ENCODE results near the gene HIP1R.

The HIP1R gene

GRCh38 chr12:122860854-122861586, 25.8 kb downstream of the HIP1R start:
- DNase-seq (ENCODE audit: low read depth in 2 of 2), result no peak

- DNase-seq (ENCODE audit: low read depth in 2 of 2), result no peak
These were observed 26.3 kb downstream of the HIP1R start for GRCh38 chr12:122861587-122861970.

GRCh38 chr12:122862110-122862634, 26.9 kb downstream of the HIP1R start:
- DNase-seq (ENCODE audit: low read depth in 2 of 2), result no peak

DNA sequence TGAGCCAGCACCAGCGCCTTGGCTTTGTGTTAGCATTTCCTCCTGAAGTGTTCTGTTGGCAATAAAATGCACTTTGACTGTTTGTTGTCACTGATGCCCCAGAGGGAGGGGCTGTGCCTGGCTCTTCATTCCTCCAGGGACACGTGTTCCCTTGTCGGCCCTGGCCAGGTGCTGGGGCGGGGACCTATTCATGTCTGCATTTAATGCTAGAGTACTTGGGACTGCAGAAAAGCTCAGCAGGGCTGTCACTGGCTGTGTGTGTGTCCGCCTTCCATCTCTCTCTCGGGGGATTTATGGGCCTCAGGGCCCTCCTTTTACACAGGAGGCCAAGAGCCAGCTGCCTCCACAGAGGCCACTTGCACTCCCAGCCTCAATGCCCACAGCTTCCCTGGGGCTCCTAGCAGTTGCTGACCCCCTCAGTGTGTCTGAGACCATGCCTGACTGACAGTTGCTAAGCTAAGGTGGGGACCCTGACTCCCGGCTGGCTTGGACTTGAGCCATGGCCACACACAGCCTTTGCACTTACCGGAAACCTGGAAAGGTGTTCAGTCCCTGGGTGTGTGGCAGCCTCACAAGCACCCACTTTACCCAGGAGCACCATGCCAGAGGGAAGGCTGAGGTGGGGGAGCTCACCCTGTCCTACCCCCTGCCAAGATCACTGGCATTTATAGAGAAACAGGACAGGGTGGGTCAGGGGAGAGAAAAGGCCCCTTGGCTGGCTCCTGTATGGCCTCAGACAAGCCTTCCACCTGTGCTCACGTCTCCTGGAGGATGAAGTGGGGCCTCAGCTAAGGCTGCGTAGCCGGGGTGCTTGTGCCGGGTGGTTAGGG, 27.8 kb downstream of the HIP1R start:
- DNase-seq (ENCODE audit: low read depth in 2 of 2), result no peak

GRCh38 chr12:122864894-122865253, 29.6 kb downstream of the HIP1R start:
- no peak for DNase-seq (ENCODE audit: low read depth in 2 of 2)

GRCh38 chr12:122865268-122866231, 30.3 kb downstream of the HIP1R start:
- no peak for DNase-seq (ENCODE audit: low read depth in 2 of 2)

DNA sequence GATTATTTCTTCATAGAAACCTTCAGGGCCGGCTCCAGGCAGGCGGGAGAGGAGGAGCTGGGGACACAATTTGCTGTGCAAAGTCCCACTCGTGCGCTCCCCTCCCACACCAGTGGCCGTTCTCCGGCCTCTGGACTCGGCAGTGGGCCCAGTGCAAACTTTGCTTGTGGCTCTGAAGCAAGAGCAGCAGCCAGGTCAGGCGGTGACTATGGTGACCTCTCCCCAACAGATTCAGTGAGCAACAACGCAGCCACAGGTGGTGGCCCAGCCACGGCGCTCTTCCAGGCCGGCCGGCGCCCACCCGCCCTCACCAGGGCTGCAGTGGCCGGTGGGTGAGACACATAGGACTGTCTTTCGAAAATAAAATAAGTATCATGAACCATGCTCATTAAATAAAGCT, 31.1 kb downstream of the HIP1R start:
- DNase-seq (ENCODE audit: low read depth in 2 of 2), result no peak

- DNase-seq (ENCODE audit: low read depth in 2 of 2), result no peak
These were observed 31.8 kb downstream of the HIP1R start for GRCh38 chr12:122866950-122867607.

DNA sequence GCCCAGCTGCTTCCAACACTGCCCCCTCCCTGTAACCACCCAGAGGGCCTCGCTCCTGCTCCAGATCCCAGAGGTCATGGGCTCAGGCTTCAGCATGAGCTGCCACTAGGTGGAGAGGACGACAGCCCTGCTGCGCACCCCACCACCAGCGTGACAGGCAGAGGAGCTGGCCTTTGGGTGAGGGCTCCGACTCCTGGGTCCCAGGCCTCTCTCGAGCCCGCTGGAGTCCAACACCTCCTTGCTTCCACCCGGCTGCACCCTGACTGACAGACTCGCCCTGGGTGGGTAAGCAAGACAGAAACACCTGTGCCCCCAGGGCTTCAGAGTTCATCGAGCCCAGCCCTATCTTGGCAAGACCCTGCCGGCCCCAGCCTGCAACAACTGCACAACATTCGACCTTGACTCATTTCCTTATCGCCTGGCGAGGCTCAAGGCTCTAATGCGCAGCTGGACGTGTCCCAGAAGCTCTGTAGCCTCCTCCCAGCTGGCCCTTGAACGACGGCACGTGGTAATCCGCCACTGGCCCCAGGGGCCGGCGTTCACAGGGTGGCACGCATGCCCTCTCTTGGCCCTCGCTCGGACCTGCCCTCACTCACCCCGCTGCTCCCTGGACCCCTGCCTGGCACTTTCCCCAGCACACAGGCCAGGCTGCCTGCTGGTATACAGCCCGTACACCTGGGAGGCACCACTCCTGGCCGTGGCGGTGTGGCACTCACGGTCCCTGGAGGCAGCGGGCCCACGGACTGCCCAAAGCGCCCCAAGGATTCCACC, 32.6 kb downstream of the HIP1R start:
- DNase-seq (ENCODE audit: low read depth in 2 of 2), result no peak

DNA sequence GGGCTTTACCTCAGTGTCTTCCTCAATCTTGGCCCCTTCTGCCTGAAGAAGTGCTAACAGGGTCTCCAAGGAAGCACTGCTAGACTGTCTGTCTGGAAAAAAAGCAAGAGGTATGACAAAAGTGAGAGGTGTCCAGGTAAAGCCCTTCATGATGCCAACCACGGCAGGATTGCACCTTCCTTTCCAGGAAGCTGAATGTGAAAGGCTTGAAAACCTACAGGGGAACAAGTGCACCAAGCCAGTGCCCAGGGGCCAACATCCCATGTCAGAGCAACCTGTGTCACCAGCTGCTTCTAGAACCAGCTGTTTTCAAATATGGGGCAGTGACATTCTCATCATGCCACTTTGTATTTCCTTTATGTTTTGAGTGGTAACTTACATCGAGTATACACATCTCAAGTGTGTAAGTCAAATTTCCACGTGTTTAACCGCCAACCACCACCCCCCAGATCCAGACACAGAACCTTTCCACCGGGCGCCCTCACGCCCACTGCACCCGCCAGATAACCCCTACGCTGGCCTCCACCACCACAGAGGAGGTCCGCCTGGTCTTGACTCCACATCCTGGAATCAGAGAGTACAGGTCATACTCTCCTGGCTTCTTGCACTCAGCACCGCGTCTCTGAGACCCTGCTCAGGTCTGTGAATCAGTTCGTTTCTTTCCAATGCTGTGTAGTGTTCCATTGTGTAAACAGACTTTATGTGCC, 33.4 kb downstream of the HIP1R start:
- no peak for DNase-seq (ENCODE audit: low read depth in 2 of 2)

GRCh38 chr12:122869207-122869973, 34.1 kb downstream of the HIP1R start:
- no peak for DNase-seq (ENCODE audit: low read depth in 2 of 2)

GRCh38 chr12:122870163-122870842, 35.0 kb downstream of the HIP1R start:
- no peak for DNase-seq (ENCODE audit: low read depth in 2 of 2)

DNA sequence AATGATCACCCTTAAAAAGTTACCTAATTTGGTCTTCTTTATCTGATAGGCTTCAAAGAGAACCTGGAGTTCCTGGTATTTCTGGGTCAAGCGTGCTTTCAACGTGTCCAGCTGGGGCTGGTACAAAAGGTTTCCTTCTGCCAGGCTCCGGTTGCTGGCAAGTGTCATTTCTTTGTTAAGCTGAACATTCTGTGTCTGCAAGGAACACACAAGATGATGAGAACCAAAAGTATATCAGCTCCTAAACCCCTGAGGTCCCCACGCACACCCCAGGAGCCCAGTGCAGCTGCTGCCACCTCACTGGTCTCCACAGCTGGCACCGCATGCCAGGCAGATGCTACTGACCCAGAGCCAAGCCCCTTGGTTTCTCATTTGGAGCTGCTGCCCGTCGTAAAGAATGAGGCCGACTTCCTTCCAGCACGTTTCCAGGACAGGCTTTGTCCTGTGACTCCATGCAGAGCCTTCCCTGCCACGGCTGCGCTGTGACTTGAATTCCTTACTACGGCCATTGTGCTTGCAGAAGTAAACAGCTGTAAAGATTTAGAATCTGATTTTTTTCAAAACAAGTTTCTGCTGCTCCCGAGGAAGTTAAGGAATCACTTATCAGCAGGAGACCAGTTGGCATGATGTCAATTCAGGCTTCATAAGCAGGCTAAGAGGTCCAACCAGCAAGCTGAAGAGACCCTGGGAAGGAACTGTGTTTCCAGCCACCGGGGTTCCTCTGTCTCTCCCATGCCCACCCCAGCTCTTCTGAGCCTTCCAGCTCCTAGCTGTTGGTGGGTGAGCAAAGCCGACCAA, 35.8 kb downstream of the HIP1R start:
- DNase-seq (ENCODE audit: low read depth in 2 of 2), result no peak

GRCh38 chr12:122871851-122872780, 36.9 kb downstream of the HIP1R start:
- no peak for DNase-seq (ENCODE audit: low read depth in 2 of 2)

DNA sequence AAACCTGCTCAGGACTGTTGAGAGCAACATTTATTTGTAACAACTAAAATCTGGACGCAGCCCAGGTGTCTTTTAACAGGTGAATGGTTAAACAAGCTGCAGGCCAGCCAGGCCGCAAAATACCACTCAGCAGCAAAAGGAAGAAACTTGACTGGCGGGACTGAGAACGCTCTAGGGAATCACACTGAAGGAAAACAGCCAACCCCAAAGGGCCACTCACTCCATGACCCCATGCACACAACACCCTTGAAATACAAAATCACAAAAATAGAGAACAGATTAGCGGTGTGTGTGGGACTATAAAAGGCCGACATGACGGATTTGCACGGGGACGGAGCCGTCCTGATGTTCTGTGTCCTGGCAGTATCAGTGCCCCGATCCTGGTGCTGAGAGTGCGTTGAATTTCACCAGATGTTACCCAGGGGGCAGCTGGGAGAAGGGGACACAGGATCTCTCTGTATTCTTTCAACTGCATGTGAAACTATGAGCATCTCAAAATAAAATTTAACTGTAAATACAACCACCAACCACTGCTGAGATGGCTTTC, 37.6 kb downstream of the HIP1R start:
- DNase-seq (ENCODE audit: low read depth in 2 of 2), result no peak

DNA sequence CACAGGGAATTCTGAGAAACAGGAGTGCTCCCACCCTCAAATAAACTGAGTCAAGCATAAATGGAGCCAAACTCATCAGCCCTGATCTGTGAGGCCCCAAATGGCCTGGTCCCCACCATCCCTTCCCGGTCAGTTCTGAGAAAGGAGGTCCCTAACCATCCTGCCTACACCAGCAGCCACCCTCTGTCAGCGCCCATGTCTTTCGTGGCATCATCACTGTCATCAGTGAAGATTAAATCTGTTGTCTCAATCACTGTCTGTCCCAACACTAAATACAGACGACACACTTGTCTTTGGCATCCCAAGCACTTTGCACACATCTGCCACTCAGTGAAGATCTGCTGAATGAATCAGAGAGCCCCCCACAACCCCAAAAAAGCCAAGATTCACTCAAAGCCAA, 38.3 kb downstream of the HIP1R start:
- no peak for DNase-seq (ENCODE audit: low read depth in 2 of 2)
